Central memory CD8-positive, alpha-beta T cell (primary cell): ENCODE data around the gene LSM11.

Experiments used
- ATAC-seq: fragments of 150-1000 bp; cut with Tn5 transposase; replicated peaks from 2 replicates; pipeline ENCODE4 v1.10.0; 2022; ENCODE audit warnings: mild to moderate bottlenecking, moderate FRiP score, moderate number of reproducible peaks; ENCODE audit not compliant: poor library complexity, severe bottlenecking; ENCODE audit errors: extremely low read depth
- DNase-seq, 2 donors: peaks; one replicate each; pipeline ENCODE4 v3.0.0; 2021; ENCODE audit warnings: low spot score in 2 of 2
- H3K27ac Mint-ChIP-seq: one replicate; pipeline ENCODE4 v1.8.0; 2022; ENCODE audit warnings: low read depth, mild to moderate bottlenecking, moderate library complexity, mixed read lengths
- H3K27me3 Mint-ChIP-seq: one replicate; pipeline ENCODE4 v1.8.0; 2022; ENCODE audit warnings: mixed read lengths
- H3K36me3 Mint-ChIP-seq: one replicate; pipeline ENCODE4 v1.8.0; 2022; ENCODE audit warnings: mild to moderate bottlenecking, moderate library complexity, mixed read lengths; ENCODE audit not compliant: insufficient read depth
- H3K4me1 Mint-ChIP-seq: one replicate; pipeline ENCODE4 v1.8.0; 2022; ENCODE audit warnings: mixed read lengths
- H3K4me3 Mint-ChIP-seq: one replicate; pipeline ENCODE4 v1.8.0; 2022; ENCODE audit warnings: mild to moderate bottlenecking, moderate library complexity, mixed read lengths
- H3K9me3 Mint-ChIP-seq: one replicate; pipeline ENCODE4 v1.8.0; 2022; ENCODE audit warnings: mixed read lengths

Gene LSM11

DNA sequence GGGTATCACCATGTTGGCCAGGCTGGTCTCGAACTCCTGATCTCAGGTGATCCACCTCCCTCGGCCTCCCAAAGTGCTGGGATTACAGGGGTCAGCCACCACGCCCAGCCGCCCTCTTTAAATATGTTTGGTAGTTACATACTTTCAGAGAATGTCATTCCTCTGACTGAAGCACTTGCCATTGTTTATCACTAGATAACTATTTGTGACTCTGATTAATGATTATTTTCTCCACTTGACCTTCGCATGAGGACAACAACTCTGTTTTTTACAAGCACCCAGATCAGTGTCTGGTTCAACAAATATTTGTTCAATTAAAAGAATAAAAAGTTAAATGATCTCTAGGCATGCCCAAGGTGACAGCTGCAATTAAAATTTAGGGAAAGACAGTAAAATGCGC, 59.2 kb downstream of the LSM11 start:
- Mint-ChIP-seq H3K36me3 (peaks cover 44% of the 10 kb centered on the region), H3K9me3 (no peaks in the 10 kb centered on the region), H3K4me3 (no peak overlapping the region), H3K27me3 (no peaks in the 10 kb centered on the region), H3K27ac (no peak overlapping the region), H3K4me1 (no peaks in the 10 kb centered on the region)
- no peak for ATAC-seq
- DNase-seq, result no peak

DNA sequence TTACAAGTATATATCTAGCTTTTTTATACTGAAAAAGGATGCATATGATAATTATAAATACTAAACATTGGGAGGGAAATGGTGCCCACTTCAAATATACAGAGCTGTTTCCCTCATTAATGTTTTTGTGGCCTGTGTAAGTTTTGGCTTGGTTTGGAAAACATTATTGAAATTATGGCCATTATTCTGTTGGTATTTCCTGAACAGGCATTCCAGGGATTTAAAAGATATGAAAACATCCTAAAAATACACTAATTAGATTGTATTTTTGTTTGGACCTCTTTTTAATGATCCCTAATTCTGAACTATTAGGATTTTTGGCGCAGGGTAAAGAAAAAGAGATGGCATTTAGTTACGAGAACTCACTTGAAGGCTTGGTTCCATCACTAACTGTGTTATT, 64.5 kb downstream of the LSM11 start:
- H3K27me3 Mint-ChIP-seq, result no peaks in the 10 kb centered on the region
- H3K9me3 Mint-ChIP-seq, result no peaks in the 10 kb centered on the region
- H3K27ac Mint-ChIP-seq, result no peak overlapping the region
- H3K4me1 Mint-ChIP-seq, result peaks cover 4% of the 10 kb centered on the region
- DNase-seq (no peak), ATAC-seq (no peak)
- peaks cover 56% of the 10 kb centered on the region for H3K36me3 Mint-ChIP-seq
- no peak overlapping the region for H3K4me3 Mint-ChIP-seq
